Activated gamma-delta T cell treated with anti-CD3 and anti-CD28 coated beads, Interleukin-2, amount 50 U/mL, for 16 hours (primary cell): ENCODE results near the gene FSTL4.
"Not testable (repeated sequence)": the region's sequence is repeated elsewhere in the genome, so short reads cannot be mapped to it uniquely, and the experiment has no call there.

ENCODE experiments used
- DNase-seq: peaks from one replicate; pipeline ENCODE4 v3.0.0-alpha.2; 2020; ENCODE audit warnings: low read depth

Gene FSTL4

DNA sequence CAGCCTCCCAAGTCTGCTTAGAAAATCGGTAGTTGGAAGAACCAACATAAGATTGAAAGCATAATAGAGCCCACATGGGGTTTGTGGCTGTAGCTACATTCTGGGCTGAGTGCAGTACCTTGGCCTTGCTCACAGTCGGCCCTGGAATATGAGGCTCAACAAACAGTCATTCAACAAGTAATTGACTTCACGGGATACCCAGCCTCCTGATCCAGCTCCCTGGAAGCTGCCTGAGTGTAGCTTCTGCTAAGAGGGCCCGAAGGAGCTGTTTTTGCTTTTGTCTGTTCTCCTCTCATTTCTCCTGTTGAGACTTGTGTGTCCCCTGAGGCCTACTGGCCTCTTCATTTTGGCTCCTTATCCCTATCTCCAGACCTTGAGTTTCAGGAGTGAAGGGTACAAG is 389.8 kb downstream of the FSTL4 start:
- DNase-seq = no peak

GRCh38 chr5:133222040-133222439 is 390.3 kb downstream of the FSTL4 start:
- no peak for DNase-seq

DNA sequence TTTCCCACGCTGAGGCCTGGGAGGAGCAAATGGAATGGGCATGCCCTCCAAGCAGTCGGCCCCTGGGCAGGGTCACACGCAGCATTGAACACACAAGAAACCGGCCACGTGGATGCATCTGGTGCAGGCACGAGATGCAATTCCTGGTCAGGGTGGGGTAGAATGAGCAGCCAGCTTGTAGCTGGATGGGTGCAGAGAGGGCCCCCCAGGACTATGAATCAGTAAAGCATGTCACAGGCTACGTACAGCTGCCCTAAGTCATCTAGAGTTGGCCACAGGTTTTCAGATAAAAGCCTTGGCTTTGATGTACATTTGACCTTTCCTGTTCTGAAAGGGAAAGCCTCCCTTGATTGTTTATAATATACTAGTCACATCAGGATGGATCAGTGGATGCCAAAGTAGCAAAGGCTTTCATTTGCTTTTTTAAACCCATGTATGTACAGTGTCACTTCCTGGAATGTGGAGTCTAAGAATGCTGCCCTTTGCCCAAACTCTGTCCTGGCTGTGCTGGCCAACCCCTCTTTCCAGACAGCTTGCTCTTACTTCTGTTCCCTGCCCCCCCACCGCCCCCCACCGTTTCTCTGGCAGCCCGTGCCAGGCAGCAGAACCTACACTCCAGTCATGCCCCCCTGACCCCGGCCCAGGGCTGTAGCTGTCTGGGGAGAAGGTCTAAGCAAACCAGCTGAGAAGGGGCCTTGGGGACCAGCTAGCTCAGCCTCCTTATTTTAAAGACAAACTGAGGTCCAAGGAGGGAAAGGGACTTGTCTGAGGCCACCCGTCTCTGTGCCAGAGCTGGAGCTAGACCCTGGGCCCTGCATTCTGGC is 391.3 kb downstream of the FSTL4 start:
- no peak for DNase-seq

- no peak for DNase-seq
These were observed 393.0 kb downstream of the FSTL4 start for GRCh38 chr5:133219296-133219695.

DNA sequence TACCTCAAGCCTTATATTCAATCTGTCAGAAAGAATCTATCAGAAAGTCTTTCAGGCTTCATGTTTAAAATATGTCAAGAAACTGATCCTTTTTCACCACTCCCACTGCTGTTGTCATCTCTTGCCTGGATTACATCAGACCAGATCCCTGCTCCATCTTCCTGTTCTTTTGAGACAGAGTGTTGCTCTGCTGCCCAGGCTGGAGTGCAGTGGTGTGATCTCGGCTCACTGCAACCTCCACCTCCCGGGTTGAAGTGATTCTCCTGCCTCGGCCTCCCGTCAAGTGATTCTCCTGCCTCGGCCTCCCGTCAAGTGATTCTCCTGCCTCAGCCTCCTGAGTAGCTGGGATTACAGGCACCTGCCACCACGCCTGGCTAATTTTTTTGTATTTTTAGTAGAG is 396.2 kb downstream of the FSTL4 start:
- DNase-seq = not testable (repeated sequence)

DNA sequence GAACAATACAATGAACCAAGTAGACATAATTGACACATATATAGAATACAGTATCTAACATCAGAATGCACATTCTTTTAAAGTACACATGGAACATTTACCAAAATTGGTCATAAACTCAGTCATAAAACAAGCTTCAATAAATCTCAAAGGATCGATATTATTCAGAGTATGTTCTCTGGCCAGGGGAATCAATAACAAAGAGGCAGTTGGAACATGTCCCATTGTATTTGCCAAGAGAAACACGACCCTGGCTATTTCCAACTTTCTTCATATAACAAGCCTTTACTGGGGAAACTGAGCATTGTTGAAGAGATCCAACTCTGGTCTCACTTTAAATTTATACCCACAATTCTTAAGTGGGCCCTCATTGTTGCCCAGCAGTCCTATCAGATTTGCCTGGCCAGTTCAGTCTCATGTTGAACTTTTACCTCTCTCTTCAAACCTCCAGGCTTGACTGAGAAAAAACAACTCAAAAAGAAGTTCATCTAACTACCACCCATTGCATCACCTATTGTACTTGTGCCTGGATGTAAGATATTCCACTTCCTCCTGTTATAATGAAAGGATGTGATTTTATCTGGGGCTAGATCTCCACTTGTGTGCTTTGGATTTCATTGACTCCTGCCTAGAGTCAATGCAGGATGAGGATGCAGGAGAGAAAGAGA is 398.1 kb downstream of the FSTL4 start:
- no peak for DNase-seq

GRCh38 chr5:133205649-133206048 is 406.7 kb downstream of the FSTL4 start:
- DNase-seq = no peak

- DNase-seq = no peak
These were observed 407.1 kb downstream of the FSTL4 start for GRCh38 chr5:133205204-133205603.

DNA sequence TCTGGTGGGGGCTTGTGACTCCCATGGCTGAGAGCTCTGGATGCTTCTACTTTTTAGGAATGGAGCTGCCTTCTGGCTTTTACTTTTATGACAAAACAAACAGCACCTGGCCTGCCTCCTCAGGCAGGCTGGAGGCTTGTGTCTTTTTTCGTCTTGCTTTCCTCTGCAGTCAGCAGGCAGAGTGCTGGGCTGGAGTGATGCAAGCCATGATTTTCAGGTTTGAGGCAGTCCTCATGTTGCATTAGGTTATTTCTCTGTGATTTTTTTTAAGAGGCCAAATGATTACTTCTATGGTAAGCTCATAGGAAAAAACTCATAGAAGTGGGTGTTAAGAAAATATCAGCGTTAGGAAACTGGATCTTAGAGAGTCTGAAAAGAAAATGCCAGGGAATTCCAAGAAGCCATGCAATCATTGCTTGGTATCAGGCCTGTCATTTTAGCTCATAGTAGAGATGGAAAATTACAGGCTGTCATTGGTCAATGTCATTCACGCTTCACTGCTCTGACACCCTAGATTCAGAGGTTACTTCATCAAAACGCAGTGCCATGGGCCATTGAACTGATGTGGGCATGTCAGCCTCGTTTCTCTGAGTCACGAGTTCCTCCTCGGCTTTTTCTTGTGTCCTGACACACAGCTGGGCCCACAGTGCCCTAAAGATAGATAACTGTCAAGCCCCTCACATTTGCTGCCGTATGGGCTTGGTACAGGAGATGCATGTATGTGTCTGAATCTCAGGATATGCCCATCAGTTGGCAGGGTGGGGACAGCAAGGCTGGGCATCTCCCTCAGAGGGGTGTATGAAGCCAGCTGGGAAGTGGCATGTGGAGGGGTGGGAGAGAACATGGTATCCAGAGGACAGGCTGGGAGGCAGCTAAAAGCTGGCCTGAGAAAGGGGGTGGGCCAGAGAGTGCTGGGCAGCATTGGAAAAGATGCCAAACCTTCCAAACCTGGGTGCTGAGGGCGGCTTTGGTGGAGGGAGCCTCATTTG is 408.7 kb downstream of the FSTL4 start:
- DNase-seq = no peak

- DNase-seq = no peak
These were observed 410.2 kb downstream of the FSTL4 start for GRCh38 chr5:133202066-133202665.

DNA sequence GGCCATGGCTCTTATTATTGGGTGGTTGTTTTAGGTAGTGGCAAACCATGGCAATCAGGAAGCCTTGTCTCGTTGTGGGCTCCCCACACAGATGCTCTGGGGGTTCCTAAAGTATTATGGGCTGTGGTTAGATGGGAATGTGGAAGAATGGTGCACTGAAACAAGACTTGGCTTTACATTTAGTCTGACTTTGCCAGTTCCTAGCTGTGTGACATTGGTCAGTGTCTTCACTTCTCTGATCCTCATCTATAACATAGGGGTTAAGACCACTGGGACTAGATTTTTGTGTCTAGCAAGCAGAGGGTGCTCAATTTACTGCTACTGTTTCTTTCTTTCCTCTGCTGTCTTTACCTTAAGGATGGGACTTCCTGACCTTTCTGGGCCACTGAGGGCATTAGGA is 411.0 kb downstream of the FSTL4 start:
- no peak for DNase-seq

GRCh38 chr5:133200256-133200655 is 412.1 kb downstream of the FSTL4 start:
- DNase-seq = no peak

GRCh38 chr5:133199417-133200178 is 412.7 kb downstream of the FSTL4 start:
- DNase-seq = no peak

DNA sequence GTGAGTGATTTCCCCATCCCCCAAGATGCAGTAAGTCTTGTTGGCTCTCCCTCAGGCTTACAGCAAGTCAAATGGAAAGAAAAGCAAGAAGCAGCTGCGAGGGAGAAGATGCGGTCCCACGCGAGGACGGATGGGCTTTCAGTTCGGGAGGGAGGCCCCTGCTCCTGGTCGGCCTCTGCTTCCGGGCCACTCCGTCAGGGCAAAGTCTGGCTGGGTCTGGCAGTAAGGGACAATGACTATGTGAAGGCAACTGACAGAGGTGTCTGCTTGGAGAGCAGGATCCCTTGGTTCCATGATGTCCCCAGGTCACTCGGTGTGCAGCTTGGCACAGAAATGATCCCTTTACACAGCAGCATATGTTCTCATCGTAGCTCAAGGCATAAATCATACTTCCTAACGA is 413.8 kb downstream of the FSTL4 start:
- DNase-seq = no peak

DNA sequence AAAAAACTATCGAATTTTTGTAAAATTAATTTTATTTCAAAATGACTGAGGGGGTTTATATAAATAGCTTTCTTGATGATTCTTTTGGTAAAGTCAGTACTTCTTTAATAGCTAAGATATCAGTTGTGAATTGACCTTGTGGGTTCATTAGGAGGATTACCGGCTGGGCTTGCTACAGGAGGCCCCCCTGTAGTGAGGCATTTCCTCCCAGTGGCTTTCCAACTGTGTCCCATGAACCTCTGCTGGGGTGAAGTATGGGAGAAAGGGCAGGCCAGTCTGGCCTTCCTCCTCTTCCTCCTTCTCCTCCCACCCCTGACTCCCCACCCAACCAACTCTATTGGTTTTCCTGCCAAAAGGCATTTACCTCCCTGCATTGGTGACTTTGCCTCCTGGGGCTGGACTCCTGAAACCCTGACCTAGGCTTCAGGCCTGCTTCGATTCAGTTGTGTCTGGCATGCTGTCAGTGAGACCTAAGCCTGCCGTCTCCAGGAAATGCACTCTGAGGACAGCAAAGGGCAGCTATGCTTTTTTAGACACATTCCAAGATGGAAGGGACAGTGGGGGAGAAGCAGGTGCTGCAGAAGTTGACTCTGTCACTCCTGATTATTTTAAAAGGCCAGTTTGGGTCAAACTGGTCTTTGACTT is 415.8 kb downstream of the FSTL4 start:
- DNase-seq = no peak

DNA sequence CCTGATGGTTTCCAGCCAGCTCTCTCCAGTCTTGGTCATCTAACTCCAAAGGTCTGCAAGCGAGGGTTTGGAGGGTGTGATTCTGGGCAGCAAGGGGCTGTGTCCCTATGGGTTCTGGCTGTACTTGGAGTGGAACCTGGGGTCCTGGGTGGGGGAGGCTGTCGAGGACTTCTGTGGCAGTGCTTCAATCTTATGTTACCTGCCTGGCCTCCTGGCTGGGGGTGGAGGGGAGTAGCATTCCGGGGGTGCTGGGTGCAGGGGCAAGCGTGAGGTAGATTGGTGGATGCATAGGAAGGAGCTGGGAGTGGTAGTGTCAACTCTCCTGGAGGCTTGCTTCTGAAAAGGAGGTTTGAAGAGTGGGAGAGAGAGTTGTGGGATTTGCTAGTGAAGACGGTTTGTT is 417.1 kb downstream of the FSTL4 start:
- no peak for DNase-seq

- DNase-seq = no peak
These were observed 418.5 kb downstream of the FSTL4 start for GRCh38 chr5:133193794-133194193.

DNA sequence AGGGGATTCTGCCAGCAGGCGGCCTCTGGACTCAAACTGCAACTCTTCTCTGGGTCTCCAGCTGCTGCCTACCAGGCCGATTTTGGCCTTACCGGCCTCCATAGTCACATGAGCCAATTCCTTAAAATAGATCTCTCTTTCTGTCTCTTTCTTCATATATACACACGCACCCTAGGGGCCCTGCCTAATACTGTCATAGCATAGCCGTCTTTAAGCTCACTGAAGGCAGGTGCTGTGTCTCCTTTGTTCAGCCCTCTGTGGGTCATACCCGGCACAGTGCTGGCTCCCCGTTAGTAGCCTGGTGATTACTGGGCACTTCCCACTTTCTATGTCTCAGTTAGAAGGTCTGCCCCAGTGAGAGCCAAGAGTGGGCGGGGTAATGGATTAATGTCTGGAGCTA is 419.6 kb downstream of the FSTL4 start:
- no peak for DNase-seq

- DNase-seq = no peak
These were observed 422.5 kb downstream of the FSTL4 start for GRCh38 chr5:133189881-133190280.

DNA sequence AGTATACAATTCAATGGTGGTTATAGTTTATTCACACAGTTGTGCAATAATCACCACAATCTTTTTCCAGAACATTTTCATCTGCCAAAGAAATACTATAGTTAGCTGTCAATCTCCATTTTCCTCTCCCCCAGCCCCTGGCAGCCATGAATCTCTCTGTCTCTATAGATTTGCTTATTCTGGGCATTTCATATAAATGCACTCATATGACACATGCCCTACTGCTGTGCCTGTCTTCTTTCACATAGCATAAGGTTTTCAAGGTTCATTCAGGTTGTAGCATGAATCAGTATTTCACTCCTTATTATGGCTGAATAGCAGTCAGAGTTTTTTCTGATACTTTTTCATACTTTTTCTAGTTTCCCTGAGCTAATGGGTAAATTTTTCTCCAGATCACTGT is 432.9 kb downstream of the FSTL4 start:
- DNase-seq = no peak
